ENCODE results near the gene LIN7B.
"Not testable (repeated sequence)": the region's sequence is repeated elsewhere in the genome, so short reads cannot be mapped to it uniquely, and the experiment has no call there.

LIN7B gene

GRCh38 chr19:49118565-49119410 lies 4.6 kb downstream of the LIN7B start, which contains the start of gene C19orf73:
TSS of gene C19orf73 (minus strand) at chr19:49119143. CDS start at chr19:49119022, 121 bp downstream.
- DNase-seq: peak; percentile 42 to 97 (median 94)

GRCh38 chr19:49119411-49120324 lies 5.5 kb downstream of the LIN7B start, which contains the start of gene PPFIA3:
TSS of gene PPFIA3 (plus strand) at chr19:49119544. CDS start at chr19:49127874, 8,330 bp downstream.
- DNase-seq: peak in 35 of 51 donors; percentile 9 to 67 (median 30)

- no peak for DNase-seq
Observed at GRCh38 chr19:49120325-49120683, 6.1 kb downstream of the LIN7B start.

- DNase-seq: no peak
Observed at GRCh38 chr19:49120868-49121267, 6.7 kb downstream of the LIN7B start.

GRCh38 chr19:49121841-49122240 lies 7.7 kb downstream of the LIN7B start:
- DNase-seq: not testable (repeated sequence)

- DNase-seq: not testable (repeated sequence)
Observed at GRCh38 chr19:49123285-49123684, 9.1 kb downstream of the LIN7B start.

- no peak for DNase-seq
Observed at GRCh38 chr19:49125025-49125731, 11.0 kb downstream of the LIN7B start.

- DNase-seq: no peak
Observed at GRCh38 chr19:49126575-49126974, 12.4 kb downstream of the LIN7B start.

- not testable (repeated sequence) for DNase-seq
Observed at GRCh38 chr19:49127225-49127624, 13.1 kb downstream of the LIN7B start.

GRCh38 chr19:49127674-49128544 lies 13.7 kb downstream of the LIN7B start:
- DNase-seq: peak; percentile 44 to 98 (median 94)

- DNase-seq: no peak
Observed at GRCh38 chr19:49128545-49129237, 14.5 kb downstream of the LIN7B start.

- no peak for DNase-seq
Observed at GRCh38 chr19:49129238-49129583, 15.0 kb downstream of the LIN7B start.

GRCh38 chr19:49130325-49130724 lies 16.2 kb downstream of the LIN7B start:
- peak in 1 of 51 donors; percentile 25 for DNase-seq

GRCh38 chr19:49132974-49133609 lies 18.9 kb downstream of the LIN7B start:
- no peak for DNase-seq

- DNase-seq: peak in 4 of 51 donors; percentile 18 to 44 (median 26)
Observed at GRCh38 chr19:49133621-49134454, 19.7 kb downstream of the LIN7B start.

GRCh38 chr19:49135686-49136085 lies 21.5 kb downstream of the LIN7B start:
- no peak for DNase-seq

GRCh38 chr19:49136771-49137171 lies 22.6 kb downstream of the LIN7B start:
- DNase-seq: no peak

GRCh38 chr19:49140951-49141350 lies 26.8 kb downstream of the LIN7B start:
- DNase-seq: no peak
